Measurements from ENCODE around the gene GFI1B.

GRCh38 chr9:133026426-133026825, 47.9 kb downstream of the GFI1B start:
- no peak for TF ChIP-seq CTCF (IDR thresholded peaks at IDR 0.05)
- TF ChIP-seq POLR2A (IDR thresholded peaks at IDR 0.05) = no peak
